Stimulated activated memory B cell treated with anti-CD40 and anti-IgM and Interleukin-4, amounts not matched to agents 10 μg/mL and 1 μg/mL and 100 μg/mL, for 72 hours (primary cell): ENCODE results near the gene ATAD3A.
"Not testable (repeated sequence)": the region's sequence is repeated elsewhere in the genome, so short reads cannot be mapped to it uniquely, and the experiment has no call there.

Experiments
- ATAC-seq: fragments of 150-1000 bp; cut with Tn5 transposase; 2 replicates; pipeline ENCODE4 v1.10.0; 2021
- H3K27ac Mint-ChIP-seq: one replicate; pipeline ENCODE4 v1.8.0; 2022; ENCODE audit warnings: mild to moderate bottlenecking, mixed read lengths
- H3K27me3 Mint-ChIP-seq: one replicate; pipeline ENCODE4 v1.8.0; 2022; ENCODE audit warnings: mixed read lengths
- H3K36me3 Mint-ChIP-seq: one replicate; pipeline ENCODE4 v1.8.0; 2022; ENCODE audit warnings: mixed read lengths
- H3K4me1 Mint-ChIP-seq: one replicate; pipeline ENCODE4 v1.8.0; 2022; ENCODE audit warnings: mixed read lengths
- H3K4me3 Mint-ChIP-seq: one replicate; pipeline ENCODE4 v1.8.0; 2022; ENCODE audit warnings: mild to moderate bottlenecking, moderate library complexity, mixed read lengths
- H3K9me3 Mint-ChIP-seq: one replicate; pipeline ENCODE4 v1.8.0; 2022; ENCODE audit warnings: mixed read lengths

The ATAD3A gene

DNA sequence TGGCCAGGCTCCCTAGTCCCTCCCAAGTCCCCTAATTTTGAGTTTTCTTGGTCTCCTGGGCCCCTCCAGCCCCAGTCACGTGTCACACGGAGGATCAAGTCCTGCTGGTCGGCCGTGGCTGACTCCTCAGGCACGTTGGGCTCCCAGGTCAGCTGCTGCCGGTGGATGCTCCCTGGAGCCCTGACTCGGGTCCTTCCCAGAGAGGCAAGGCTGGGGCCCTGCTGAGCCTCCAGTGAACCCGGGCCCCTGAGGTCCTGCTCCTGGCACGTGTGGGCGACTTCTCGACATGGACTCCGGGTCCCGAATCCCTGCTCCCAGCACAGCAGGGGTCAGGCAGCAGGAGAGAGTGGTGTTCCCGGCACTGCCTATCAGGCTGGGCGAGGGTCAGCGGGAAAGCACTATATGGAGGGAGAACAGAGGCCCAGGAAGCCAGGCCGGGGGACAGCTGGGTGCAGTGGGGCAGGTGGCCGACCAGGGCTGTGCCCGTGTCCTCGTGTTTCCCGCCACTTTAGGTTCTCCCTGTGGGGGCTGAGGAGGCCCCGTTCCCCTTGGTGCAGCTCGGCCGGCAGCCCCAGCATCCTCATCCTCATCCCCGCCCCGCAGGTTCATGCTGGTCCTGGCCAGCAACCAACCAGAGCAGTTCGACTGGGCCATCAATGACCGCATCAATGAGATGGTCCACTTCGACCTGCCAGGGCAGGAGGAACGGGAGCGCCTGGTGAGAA, 15.3 kb downstream of the ATAD3A start:
- Mint-ChIP-seq H3K4me1 (no peaks in the 10 kb centered on the region), H3K4me3 (no peak overlapping the region), H3K27ac (no peak overlapping the region), H3K36me3 (peaks cover 33% of the 10 kb centered on the region), H3K27me3 (no peaks in the 10 kb centered on the region), H3K9me3 (peaks cover 5% of the 10 kb centered on the region)
- no peak for ATAC-seq

GRCh38 chr1:1528301-1529267, 16.6 kb downstream of the ATAD3A start:
- H3K27me3 Mint-ChIP-seq: no peaks in the 10 kb centered on the region
- H3K36me3 Mint-ChIP-seq: peaks cover 35% of the 10 kb centered on the region
- H3K4me3 Mint-ChIP-seq: no peak overlapping the region
- H3K4me1 Mint-ChIP-seq: no peaks in the 10 kb centered on the region
- no peak for ATAC-seq
- H3K9me3 Mint-ChIP-seq: peaks cover 5% of the 10 kb centered on the region
- no peak overlapping the region for H3K27ac Mint-ChIP-seq

DNA sequence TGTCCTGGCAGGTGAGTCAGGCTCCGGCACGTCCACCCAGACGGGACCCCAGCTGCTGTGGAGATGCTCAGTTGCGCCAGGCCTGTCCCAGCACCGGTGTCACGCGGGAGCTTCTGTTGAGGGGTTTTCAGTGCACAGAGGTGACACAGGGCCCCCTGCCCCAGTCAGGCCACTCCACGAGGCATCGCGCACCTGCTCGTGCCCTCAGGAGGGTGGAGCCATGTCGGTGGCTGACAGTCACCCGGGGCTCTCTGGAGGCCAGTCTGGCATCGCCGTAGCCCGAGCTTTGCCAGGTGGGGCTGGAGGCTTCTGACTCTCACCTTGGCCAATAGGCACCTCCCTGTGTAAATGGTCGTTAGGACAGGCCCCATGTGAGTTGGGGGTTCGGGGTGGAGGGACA, 17.4 kb downstream of the ATAD3A start:
- no peaks in the 10 kb centered on the region for H3K4me1 Mint-ChIP-seq
- no peak overlapping the region for H3K27ac Mint-ChIP-seq
- H3K9me3 Mint-ChIP-seq: peaks cover 5% of the 10 kb centered on the region

DNA sequence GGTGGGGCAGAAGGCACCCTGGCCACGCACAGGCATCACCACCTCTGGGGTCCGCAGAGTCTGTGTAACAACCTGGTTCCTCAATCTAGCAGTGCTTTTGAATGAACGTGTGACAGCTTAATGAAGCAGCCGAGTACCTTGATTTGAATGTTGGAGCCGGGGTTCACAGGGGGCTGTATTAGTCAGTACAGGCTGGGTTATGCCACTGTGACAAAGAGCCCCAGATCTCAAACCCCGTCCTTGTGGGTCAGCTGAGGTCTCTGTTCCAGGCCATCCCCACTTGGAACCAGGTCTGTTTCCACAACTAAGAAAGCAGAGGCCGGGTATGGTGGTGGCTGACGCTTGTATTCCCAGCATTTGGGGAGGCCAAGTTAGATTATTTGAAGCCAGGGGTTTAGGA, 18.0 kb downstream of the ATAD3A start:
- no peak for ATAC-seq
- Mint-ChIP-seq H3K27me3 (no peaks in the 10 kb centered on the region), H3K36me3 (peaks cover 35% of the 10 kb centered on the region), H3K9me3 (peaks cover 5% of the 10 kb centered on the region), H3K4me3 (no peak overlapping the region), H3K27ac (no peak overlapping the region), H3K4me1 (no peaks in the 10 kb centered on the region)

More for the DNA sequence above, 17.4 kb downstream of the ATAD3A start:
- Mint-ChIP-seq H3K4me3 (no peak overlapping the region), H3K27me3 (no peaks in the 10 kb centered on the region), H3K36me3 (peaks cover 35% of the 10 kb centered on the region)
- ATAC-seq: no peak

- Mint-ChIP-seq H3K36me3 (peaks cover 34% of the 10 kb centered on the region), H3K4me3 (no peak overlapping the region)
Observed at GRCh38 chr1:1531947-1532346, 20.0 kb downstream of the ATAD3A start.

GRCh38 chr1:1533176-1533893, 21.4 kb downstream of the ATAD3A start:
- not testable (repeated sequence) for H3K9me3 Mint-ChIP-seq, H3K4me3 Mint-ChIP-seq, H3K27me3 Mint-ChIP-seq, H3K4me1 Mint-ChIP-seq, H3K27ac Mint-ChIP-seq, ATAC-seq
- H3K36me3 Mint-ChIP-seq: peaks cover 23% of the 10 kb centered on the region

More at GRCh38 chr1:1531947-1532346, 20.0 kb downstream of the ATAD3A start:
- H3K4me1 Mint-ChIP-seq: no peaks in the 10 kb centered on the region
- H3K27me3 Mint-ChIP-seq: no peaks in the 10 kb centered on the region
- no peak overlapping the region for H3K27ac Mint-ChIP-seq
- H3K9me3 Mint-ChIP-seq: peaks cover 5% of the 10 kb centered on the region
- no peak for ATAC-seq

DNA sequence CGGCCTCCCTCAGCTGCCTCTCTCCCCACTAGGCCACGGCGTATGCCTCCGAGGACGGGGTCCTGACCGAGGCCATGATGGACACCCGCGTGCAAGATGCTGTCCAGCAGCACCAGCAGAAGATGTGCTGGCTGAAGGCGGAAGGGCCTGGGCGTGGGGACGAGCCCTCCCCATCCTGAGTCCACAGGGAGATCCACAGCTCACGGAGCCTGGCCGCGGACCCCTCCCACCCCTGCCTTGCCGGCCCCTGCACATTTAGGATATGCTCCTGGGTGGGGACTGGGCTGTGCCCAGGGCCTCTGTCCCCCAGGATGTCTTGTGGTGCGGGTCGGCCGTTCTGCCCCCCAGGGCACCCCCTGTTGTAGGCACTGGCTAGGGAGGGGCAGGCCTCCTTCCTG, 21.9 kb downstream of the ATAD3A start:
- H3K4me3 Mint-ChIP-seq: not testable (repeated sequence)
- H3K36me3 Mint-ChIP-seq: peaks cover 23% of the 10 kb centered on the region

DNA sequence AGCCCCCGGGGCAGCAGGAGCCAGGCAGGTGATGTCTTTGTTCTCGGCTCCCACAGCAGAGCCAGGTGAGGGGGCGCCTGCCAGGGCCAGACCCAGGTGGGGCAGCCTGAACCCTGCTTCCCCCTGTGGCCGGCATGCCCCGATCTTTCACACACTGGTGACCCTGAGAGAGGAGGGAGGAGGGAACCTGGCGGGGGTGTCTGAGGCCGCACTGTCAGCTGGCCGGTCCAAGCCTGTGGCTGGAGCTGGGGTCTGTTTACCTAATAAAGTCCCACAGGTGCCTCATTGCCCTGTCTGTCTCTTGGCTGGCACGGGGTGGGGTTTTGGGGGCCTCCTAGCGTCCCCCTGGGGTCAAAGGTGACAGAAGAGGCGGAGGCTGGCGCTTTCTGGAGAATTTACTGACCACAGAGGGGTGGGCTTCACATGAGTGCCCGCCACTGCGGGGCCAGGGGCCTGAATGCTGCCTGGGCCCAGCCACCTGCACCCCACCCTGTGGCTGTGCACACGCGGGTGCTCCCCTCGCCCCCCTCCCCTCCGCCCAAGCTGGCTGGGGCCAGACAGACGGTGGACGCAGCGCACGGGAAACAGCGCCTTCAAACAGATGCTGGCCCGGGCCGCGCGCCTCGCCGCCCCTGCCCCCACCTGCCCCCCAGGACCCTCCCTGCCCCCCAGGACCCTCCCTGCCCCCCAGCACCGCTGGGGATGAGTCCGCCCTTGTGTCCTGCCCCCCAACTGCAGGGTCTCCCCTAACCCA, 22.6 kb downstream of the ATAD3A start:
- Mint-ChIP-seq H3K27ac (no peak overlapping the region), H3K36me3 (peaks cover 22% of the 10 kb centered on the region), H3K9me3 (peaks cover 5% of the 10 kb centered on the region), H3K27me3 (peaks cover 10% of the 10 kb centered on the region), H3K4me3 (no peak overlapping the region), H3K4me1 (peaks cover 11% of the 10 kb centered on the region)
- peak; percentile 22 for ATAC-seq

More for the DNA sequence above, 21.9 kb downstream of the ATAD3A start:
- not testable (repeated sequence) for H3K4me1 Mint-ChIP-seq, ATAC-seq, H3K27ac Mint-ChIP-seq, H3K27me3 Mint-ChIP-seq, H3K9me3 Mint-ChIP-seq

- Mint-ChIP-seq H3K4me3 (no peak overlapping the region), H3K4me1 (peaks cover 12% of the 10 kb centered on the region), H3K27ac (no peak overlapping the region), H3K36me3 (peaks cover 14% of the 10 kb centered on the region), H3K27me3 (peaks cover 10% of the 10 kb centered on the region), H3K9me3 (peaks cover 5% of the 10 kb centered on the region)
- ATAC-seq: peak; percentile 37
Observed at GRCh38 chr1:1535201-1536018, 23.4 kb downstream of the ATAD3A start.

- H3K4me1 Mint-ChIP-seq: peaks cover 12% of the 10 kb centered on the region
- H3K27me3 Mint-ChIP-seq: peaks cover 10% of the 10 kb centered on the region
- peaks cover 5% of the 10 kb centered on the region for H3K9me3 Mint-ChIP-seq
- H3K27ac Mint-ChIP-seq: no peak overlapping the region
- H3K36me3 Mint-ChIP-seq: peaks cover 10% of the 10 kb centered on the region
- ATAC-seq: no peak
- no peak overlapping the region for H3K4me3 Mint-ChIP-seq
Observed at GRCh38 chr1:1536019-1536937, 24.3 kb downstream of the ATAD3A start.

DNA sequence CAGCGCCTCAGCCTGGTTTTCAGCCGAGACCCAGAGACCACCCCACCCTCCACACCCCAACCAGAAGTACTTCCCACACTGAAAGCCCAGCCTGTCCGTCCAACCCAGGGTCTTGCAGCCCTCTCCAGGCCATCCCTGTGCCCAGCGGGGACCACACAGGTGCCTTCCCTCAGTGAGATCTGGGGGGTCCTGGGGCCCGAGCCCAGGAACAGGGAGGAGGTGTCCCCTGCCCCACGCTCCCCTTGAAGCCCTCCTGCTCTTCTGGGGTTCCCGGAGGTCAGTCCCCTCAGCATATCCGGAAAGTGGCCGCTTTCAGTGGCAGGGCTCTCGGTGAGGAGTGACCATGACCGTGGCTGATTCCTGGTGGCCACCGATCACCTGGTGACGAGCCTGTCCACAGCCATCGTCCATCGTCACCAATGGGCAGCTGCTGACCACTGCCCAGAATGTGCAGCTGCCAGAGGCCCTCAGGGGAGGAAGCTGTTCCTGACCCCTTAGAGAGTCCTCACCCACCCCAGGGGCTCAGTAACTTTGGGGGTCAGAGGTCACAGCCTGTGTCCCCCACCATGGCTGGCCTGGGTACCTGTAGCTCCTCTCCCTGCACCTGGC, 25.1 kb downstream of the ATAD3A start:
- ATAC-seq: no peak
- H3K27me3 Mint-ChIP-seq: peaks cover 10% of the 10 kb centered on the region
- peaks cover 2% of the 10 kb centered on the region for H3K9me3 Mint-ChIP-seq
- H3K27ac Mint-ChIP-seq: no peak overlapping the region
- H3K36me3 Mint-ChIP-seq: peaks cover 13% of the 10 kb centered on the region
- H3K4me3 Mint-ChIP-seq: no peak overlapping the region
- H3K4me1 Mint-ChIP-seq: peaks cover 12% of the 10 kb centered on the region

DNA sequence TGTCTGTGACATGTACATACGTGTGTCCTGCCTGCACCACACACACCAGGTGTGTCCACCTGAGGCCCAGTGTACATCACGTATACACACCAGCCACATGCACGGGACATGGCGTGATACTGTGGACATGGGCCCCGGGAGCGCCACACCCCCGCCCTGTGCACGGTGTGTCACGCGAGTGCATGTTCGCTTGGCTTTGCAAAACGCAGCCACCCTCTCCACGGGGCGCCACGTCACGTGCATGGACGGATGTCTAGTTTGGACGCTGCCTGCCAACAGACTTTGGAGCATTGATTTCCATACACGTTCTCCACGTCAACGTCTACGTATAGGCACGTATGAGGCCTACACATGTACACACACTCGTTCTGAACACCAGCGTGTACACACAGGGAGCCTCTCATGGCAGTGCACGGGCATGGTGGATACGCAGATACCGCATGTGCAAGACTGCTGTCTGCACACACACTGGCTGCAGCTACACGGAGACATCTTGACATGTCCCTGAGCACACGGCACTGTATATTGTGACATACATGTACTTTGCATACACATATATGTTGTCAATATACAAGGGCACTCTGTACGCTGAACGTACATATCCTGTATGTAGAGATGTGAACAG, 25.8 kb downstream of the ATAD3A start:
- peaks cover 10% of the 10 kb centered on the region for H3K27me3 Mint-ChIP-seq
- H3K9me3 Mint-ChIP-seq: no peaks in the 10 kb centered on the region
- peaks cover 12% of the 10 kb centered on the region for H3K4me1 Mint-ChIP-seq
- H3K36me3 Mint-ChIP-seq: peaks cover 14% of the 10 kb centered on the region
- H3K27ac Mint-ChIP-seq: no peak overlapping the region
- no peak overlapping the region for H3K4me3 Mint-ChIP-seq
- ATAC-seq: no peak
